ENCODE results near the gene MEF2C. TPM values are rescaled to one million over a fixed set of nuclear protein-coding genes. Genes with fewer than 3 reads are reported as not detected.

The MEF2C gene
- total and polyA plus RNA-seq, 11 donors, result 15.5 to 98.5 (median 56.2) TPM

DNA sequence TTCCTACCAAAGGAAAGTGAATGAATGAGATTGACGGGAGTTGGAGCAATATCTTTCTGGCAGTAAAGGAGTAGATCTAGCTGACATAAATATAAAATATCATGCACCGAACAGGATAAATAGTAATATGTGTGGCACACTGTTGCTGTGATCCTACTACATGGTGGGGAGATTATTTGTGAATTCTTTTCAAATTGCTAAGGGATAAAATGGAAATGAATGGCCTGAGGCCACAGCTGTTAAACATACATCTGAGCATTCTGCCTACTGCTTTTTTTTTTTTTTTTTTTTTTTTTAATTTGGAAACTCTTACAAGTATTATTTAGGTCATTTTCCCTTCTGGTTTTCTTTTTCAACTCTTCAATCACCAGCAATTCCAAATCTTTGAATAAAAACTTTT lies 66.8 kb downstream of the MEF2C start:
- 55 to 66% (median 62%) methylated on average over 2 of the region's 2 CpGs for WGBS, 4 donors
- Histone ChIP-seq H3K9me3 (no peaks in the 10 kb centered on the region), H3K27ac (peak overlapping the region in 11 of 12 donors; percentile 1 to 66 (median 48)), H3K27me3 (no peaks in the 10 kb centered on the region), H3K36me3 (peaks cover 0 to 11% (median 0%) of the 10 kb centered on the region in 9 donors), H3K4me1 (peaks cover 0 to 80% (median 64%) of the 10 kb centered on the region in 12 donors), H3K4me3 (no peak overlapping the region)
- DNase-seq (no peak), ATAC-seq (no peak)
- TF ChIP-seq CTCF (IDR thresholded peaks at IDR 0.05) (no peak), POLR2A (IDR thresholded peaks at IDR 0.05) (no peak)
- intact Hi-C loops (cut with DNase I), result no loop called here

DNA sequence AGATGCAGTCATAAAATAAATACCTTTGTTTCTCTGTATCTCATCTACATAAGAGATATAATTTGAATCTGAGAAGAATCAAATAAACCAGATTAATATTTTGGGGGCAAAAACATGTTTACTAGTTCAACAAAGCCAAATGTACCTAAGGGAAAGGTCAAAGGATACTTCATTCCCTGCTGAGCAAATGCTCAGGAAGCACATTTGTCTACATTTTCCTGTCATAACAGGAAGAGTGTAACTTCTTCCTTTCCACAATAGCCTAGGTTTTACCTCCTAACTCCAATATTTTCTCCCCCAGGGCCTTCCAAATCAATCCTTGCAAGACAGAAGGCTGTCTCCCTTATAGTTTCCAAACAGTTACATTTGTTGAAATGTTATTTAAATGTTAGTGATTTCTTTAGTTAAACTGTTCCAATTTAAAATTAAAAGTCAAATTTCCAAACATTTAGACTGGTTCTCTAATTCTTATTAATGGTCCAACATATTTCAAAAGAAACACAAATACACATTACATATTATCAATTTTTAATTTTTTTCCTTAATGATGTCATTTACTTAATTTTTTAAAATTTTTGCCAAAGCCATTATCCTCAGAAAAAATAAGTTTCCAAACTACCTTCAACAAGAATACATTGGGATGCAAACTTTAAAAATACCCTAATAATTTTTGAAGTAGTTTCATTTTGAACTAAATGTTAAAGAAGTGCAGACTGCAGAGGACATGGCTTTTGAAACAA lies 67.8 kb downstream of the MEF2C start:
- no peaks in the 10 kb centered on the region for H3K27me3 ChIP-seq
- TF ChIP-seq CTCF (IDR thresholded peaks at IDR 0.05) (no peak), POLR2A (IDR thresholded peaks at IDR 0.05) (no peak)
- peaks cover 0 to 73% (median 63%) of the 10 kb centered on the region in 12 donors for H3K4me1 ChIP-seq
- intact Hi-C loops (cut with DNase I), result no loop called here
- no peak overlapping the region for H3K4me3 ChIP-seq
- ATAC-seq, result peak in 1 of 4 donors; percentile 60
- DNase-seq, result no peak
- H3K9me3 ChIP-seq, result no peaks in the 10 kb centered on the region
- peak overlapping the region; percentile 2 to 66 (median 46) for H3K27ac ChIP-seq
- peaks cover 0 to 1% (median 0%) of the 10 kb centered on the region in 9 donors for H3K36me3 ChIP-seq

DNA sequence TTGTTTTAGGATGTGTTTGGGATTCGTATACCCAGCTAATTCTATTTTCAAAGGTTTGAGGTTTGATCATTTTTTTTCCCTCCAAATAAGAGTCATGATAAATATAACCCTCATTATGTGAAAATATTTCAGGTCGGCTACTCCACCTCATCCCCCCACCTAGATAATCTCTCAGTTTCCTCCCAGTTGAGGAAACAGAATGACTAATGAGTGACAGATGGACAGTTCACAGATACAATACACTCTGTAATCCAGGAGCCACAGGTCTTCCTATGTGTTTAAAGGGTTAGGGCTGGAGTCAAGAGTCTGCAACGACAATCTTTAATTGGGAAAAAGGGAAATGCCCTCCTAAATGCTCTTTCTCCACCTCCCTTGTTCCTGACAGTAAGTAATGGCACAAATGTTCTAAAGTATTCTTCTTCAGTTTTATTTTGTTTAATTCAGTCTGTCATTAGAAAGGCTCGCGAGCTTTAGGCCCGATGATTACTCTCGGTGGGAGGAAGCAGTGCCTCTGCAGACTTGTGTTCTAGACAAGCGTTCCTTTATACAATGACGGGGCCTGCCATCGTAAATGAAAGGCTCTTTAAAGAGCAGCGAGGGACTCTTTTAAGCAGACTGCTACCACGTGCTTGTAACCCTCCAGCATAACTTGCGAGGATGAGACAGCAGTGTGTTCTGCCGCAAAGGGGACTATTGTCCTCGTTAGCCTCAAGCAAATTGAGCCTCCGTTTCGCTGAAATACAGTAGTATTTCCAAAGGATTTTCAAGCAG lies 69.0 kb downstream of the MEF2C start:
- peaks cover 0 to 74% (median 59%) of the 10 kb centered on the region in 12 donors for H3K4me1 ChIP-seq

More for the DNA sequence above, 69.0 kb downstream of the MEF2C start:
- 60 to 65% (median 63%) methylated on average over 17 of the region's 17 CpGs for WGBS, 4 donors
- Histone ChIP-seq H3K27me3 (no peaks in the 10 kb centered on the region), H3K9me3 (no peaks in the 10 kb centered on the region), H3K4me3 (no peak overlapping the region), H3K27ac (peak overlapping the region in 11 of 12 donors; percentile 2 to 66 (median 39)), H3K36me3 (no peaks in the 10 kb centered on the region)
- intact Hi-C loops (cut with DNase I), result no loop called here
- peak in 2 of 4 donors; percentile 53 to 55 for ATAC-seq
- TF ChIP-seq CTCF (IDR thresholded peaks at IDR 0.05) (no peak), POLR2A (IDR thresholded peaks at IDR 0.05) (no peak)
- DNase-seq, result no peak
